Measurements from ENCODE around the gene LAMB4. TPM values are rescaled to one million over a fixed set of nuclear protein-coding genes. Genes with fewer than 3 reads are reported as not detected.

LAMB4 gene
- total and polyA plus RNA-seq, 2 donors (not counting 1 experiment from before 2014, with no cell fraction given): 0.17 to 0.57 TPM

GRCh38 chr7:108003599-108003935, 126.6 kb downstream of the LAMB4 start:
- Histone ChIP-seq H2AFZ (ENCODE audit: low read length) (no peak overlapping the region), H3K4me2 (ENCODE audit: extremely low read depth, insufficient read depth, low read length) (peak overlapping the region; percentile 73), H3K79me2 (ENCODE audit: control insufficient read depth, insufficient read depth, low read length) (peaks cover 33% of the 10 kb centered on the region), H3K4me1 (ENCODE audit: control insufficient read depth, extremely low read depth, insufficient read depth, low read length) (peaks cover 2% of the 10 kb centered on the region), H3K9ac (ENCODE audit: insufficient read depth, low read length) (peak overlapping the region; percentile 80), H3K36me3 (ENCODE audit: control insufficient read depth, insufficient read depth, low read length) (peaks cover 3% of the 10 kb centered on the region), H4K20me1 (ENCODE audit: control insufficient read depth, extremely low read depth, insufficient read depth, low read length) (no peaks in the 10 kb centered on the region), H3K9me3 (ENCODE audit: control insufficient read depth, insufficient read depth, low read depth, low read length) (no peaks in the 10 kb centered on the region), H3K4me3 (replicated peaks in 1 of 4; ENCODE audit: control extremely low read depth in 1 of 4, insufficient read depth in 1 of 4, low read depth in 3 of 4, low read length in 4 of 4) (peak overlapping the region; percentile 40 to 92 (median 66)), H3K27me3 (ENCODE audit: control insufficient read depth, insufficient read depth, low read length) (no peaks in the 10 kb centered on the region), H3K27ac (ENCODE audit: insufficient read depth, low read length) (peak overlapping the region; percentile 80)
- no peak for TF ChIP-seq CTCF (conservative IDR thresholded peaks at IDR 0.05 in 1 of 2, IDR thresholded peaks at IDR 0.05 in 1 of 2; ENCODE audit: low read depth in 1 of 2, low read length in 2 of 2)
- no peak for TF ChIP-seq EZH2 (IDR thresholded peaks at IDR 0.05; ENCODE audit: low read length, missing control alignments)
- no peak for DNase-seq (ENCODE audit: low read depth in 2 of 2)

- DNase-seq (ENCODE audit: low read depth in 2 of 2): peak; percentile 84 to 87
- Histone ChIP-seq H3K36me3 (ENCODE audit: control insufficient read depth, insufficient read depth, low read length) (peaks cover 3% of the 10 kb centered on the region), H3K27ac (ENCODE audit: insufficient read depth, low read length) (peak within 1 kb of the TSS; percentile 80), H3K4me2 (ENCODE audit: extremely low read depth, insufficient read depth, low read length) (peak within 1 kb of the TSS; percentile 92), H3K4me1 (ENCODE audit: control insufficient read depth, extremely low read depth, insufficient read depth, low read length) (peaks cover 2% of the 10 kb centered on the region), H3K79me2 (ENCODE audit: control insufficient read depth, insufficient read depth, low read length) (peaks cover 35% of the 10 kb centered on the region), H3K9me3 (ENCODE audit: control insufficient read depth, insufficient read depth, low read depth, low read length) (no peaks in the 10 kb centered on the region), H4K20me1 (ENCODE audit: control insufficient read depth, extremely low read depth, insufficient read depth, low read length) (no peaks in the 10 kb centered on the region), H3K9ac (ENCODE audit: insufficient read depth, low read length) (peak within 1 kb of the TSS; percentile 80), H3K27me3 (ENCODE audit: control insufficient read depth, insufficient read depth, low read length) (no peaks in the 10 kb centered on the region), H2AFZ (ENCODE audit: low read length) (no peak within 1 kb of the TSS), H3K4me3 (replicated peaks in 1 of 4; ENCODE audit: control extremely low read depth in 1 of 4, insufficient read depth in 1 of 4, low read depth in 3 of 4, low read length in 4 of 4) (peak within 1 kb of the TSS; percentile 57 to 92 (median 70))
- no peak for TF ChIP-seq CTCF (conservative IDR thresholded peaks at IDR 0.05 in 1 of 2, IDR thresholded peaks at IDR 0.05 in 1 of 2; ENCODE audit: low read depth in 1 of 2, low read length in 2 of 2)
- TF ChIP-seq EZH2 (IDR thresholded peaks at IDR 0.05; ENCODE audit: low read length, missing control alignments): no peak
These were observed 127.2 kb downstream of the LAMB4 start, which contains the start of gene LAMB1 for GRCh38 chr7:108002726-108003598. LAMB1 (minus strand) TSS chr7:108003161; CDS start chr7:108002885, 276 bp downstream.

- H2AFZ ChIP-seq (ENCODE audit: low read length): no peak overlapping the region
- no peak for TF ChIP-seq CTCF (conservative IDR thresholded peaks at IDR 0.05 in 1 of 2, IDR thresholded peaks at IDR 0.05 in 1 of 2; ENCODE audit: low read depth in 1 of 2, low read length in 2 of 2)
These were observed 128.1 kb downstream of the LAMB4 start for GRCh38 chr7:108001764-108002725.

More at GRCh38 chr7:108001764-108002725, 128.1 kb downstream of the LAMB4 start:
- Histone ChIP-seq H3K4me1 (ENCODE audit: control insufficient read depth, extremely low read depth, insufficient read depth, low read length) (peaks cover 8% of the 10 kb centered on the region), H3K4me3 (replicated peaks in 1 of 4; ENCODE audit: control extremely low read depth in 1 of 4, insufficient read depth in 1 of 4, low read depth in 3 of 4, low read length in 4 of 4) (peak overlapping the region; percentile 57 to 92 (median 70)), H3K27ac (ENCODE audit: insufficient read depth, low read length) (peak overlapping the region; percentile 80), H4K20me1 (ENCODE audit: control insufficient read depth, extremely low read depth, insufficient read depth, low read length) (no peaks in the 10 kb centered on the region), H3K9ac (ENCODE audit: insufficient read depth, low read length) (peak overlapping the region; percentile 80), H3K27me3 (ENCODE audit: control insufficient read depth, insufficient read depth, low read length) (no peaks in the 10 kb centered on the region), H3K79me2 (ENCODE audit: control insufficient read depth, insufficient read depth, low read length) (peaks cover 38% of the 10 kb centered on the region), H3K4me2 (ENCODE audit: extremely low read depth, insufficient read depth, low read length) (peak overlapping the region; percentile 92), H3K9me3 (ENCODE audit: control insufficient read depth, insufficient read depth, low read depth, low read length) (no peaks in the 10 kb centered on the region), H3K36me3 (ENCODE audit: control insufficient read depth, insufficient read depth, low read length) (peaks cover 5% of the 10 kb centered on the region)
- DNase-seq (ENCODE audit: low read depth in 2 of 2): peak in 1 of 2 donors; percentile 34
